Dermis blood vessel endothelial cell (primary cell): Measurements from ENCODE around the gene TVP23A. TPM values are rescaled to one million over a fixed set of nuclear protein-coding genes. Genes with fewer than 3 reads are reported as not detected.
"Not testable (repeated sequence)": the region's sequence is repeated elsewhere in the genome, so short reads cannot be mapped to it uniquely, and the experiment has no call there.

ENCODE experiments used
- DNase-seq: peaks from one replicate; pipeline ENCODE4 v3.0.0; 2010
- total RNA-seq: library from RNA; depleted of rRNA; stranded (reverse); fragments of >200 nt; gene quantifications from 2 replicates; pipeline ENCODE4 v1.2.3, GENCODE V29; 2014

TVP23A gene
- total RNA-seq, 1 donor from 2014 or later = not detected

DNA sequence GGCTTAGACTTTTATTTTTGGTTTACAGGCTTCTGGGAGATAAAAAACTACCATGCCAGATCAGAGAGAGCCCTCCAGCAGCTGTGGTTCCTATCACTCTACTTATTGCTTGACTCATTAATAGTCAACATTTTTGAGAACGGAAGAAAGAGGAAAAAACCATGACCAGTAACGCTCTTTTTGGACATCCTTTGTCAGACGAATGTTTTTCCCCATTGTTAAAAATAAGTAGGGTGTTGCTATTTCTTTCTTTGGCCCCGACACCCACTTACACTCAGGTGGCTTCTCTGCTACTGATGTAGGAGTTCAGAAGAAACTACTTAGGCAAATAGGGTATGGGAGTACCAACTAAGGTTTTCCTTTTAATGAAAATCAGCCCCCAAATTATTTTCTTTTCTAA, 27.5 kb downstream of the TVP23A start:
- DNase-seq = no peak

DNA sequence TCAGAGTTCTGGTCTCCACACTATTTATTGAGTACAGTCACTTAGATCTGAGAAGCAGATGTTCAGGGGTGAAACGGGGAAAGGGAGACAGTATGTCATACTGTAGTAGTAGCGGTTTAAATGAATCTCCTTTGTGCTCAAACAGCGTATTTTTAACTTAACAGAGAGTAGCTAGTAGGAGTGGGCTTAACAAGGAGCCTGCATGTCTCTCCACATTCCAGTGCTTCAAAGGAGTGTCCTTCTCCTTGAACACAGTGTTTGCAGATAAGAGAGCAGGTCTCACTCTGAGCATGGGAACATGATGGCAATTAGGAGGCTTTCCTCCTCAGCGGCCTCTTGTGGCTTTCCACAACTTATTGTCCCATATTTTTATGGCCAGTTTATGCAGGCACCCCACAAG, 30.0 kb downstream of the TVP23A start:
- DNase-seq = not testable (repeated sequence)

GRCh38 chr16:10787304-10787703, 31.3 kb downstream of the TVP23A start:
- DNase-seq = no peak

DNA sequence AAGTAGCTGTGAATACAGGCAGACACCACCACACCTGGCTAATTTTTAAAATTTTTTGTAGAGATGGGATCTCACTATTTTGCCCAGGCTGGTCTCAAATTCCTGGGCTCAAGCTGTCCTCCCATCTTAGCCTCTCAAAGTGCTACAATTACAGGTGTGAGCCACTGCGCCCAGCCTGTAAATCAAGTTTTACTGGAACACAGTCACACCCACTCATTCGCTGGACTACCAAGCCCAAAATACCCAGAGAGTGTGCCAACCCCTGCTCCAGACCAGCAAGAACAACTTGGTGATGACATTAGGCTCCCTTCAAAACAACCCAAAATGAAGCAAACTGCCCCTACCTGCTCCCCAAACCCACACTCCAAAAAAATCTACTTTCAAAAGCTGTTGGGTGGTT, 36.0 kb downstream of the TVP23A start:
- DNase-seq = no peak

GRCh38 chr16:10780628-10781027, 38.0 kb downstream of the TVP23A start:
- DNase-seq = no peak

DNA sequence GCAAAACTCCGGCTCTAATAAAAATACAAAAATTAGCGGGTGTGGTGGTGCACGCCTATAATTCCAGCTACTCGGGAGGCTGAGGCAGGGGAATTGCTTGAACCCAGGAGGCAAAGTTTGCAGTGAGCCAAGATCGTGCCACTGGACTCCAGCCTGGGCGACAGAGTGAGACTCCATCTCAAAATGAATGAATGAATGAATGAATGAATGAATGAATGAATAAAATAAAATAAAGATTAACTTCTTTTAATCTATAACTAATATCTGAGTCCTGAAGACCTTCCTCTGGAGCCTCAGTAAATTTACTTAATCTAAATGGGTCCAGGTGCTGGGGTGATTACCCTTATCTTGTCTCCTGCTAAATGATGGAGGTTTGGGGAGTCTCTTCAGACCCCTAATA, 38.7 kb downstream of the TVP23A start:
- not testable (repeated sequence) for DNase-seq

DNA sequence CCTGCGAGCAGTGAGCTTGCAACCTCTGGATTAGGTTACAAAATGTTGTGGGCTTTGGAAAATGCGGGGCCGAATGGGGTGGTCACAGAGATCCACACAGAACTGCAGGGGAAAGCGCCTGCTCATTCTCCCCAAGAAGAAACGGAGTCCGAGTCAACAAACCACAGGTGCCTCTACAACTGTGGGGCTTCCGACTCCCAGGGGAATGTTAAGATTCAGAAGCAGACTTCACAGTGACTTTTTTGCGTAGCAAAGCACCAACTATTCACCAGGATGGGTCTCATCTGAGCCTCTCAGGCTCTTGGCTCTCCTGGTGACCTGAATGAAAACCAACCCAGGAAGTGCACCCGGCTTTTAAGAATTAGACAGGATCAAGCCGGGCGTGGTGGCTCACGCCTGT, 41.2 kb downstream of the TVP23A start:
- DNase-seq = no peak

DNA sequence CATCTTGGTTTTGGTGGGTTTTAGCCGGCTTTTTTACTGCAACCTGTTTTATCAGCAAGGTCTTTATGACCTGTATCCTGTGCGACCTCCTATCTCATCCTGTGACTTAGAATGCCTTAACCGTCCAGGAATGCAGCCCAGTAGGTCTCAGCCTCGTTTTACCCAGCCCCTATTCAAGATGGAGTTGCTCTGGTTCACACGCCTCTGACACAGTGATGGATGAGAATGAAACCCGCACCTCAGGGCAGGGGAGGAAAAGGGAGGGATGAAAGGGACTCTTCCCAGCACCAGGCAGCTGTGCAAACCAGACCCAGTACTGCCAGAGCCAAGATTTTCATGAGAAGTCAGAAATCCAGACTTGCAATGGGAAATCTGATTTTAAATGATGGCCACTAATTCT, 41.7 kb downstream of the TVP23A start:
- DNase-seq = not testable (repeated sequence)

GRCh38 chr16:10776280-10776679, 42.3 kb downstream of the TVP23A start:
- no peak for DNase-seq

DNA sequence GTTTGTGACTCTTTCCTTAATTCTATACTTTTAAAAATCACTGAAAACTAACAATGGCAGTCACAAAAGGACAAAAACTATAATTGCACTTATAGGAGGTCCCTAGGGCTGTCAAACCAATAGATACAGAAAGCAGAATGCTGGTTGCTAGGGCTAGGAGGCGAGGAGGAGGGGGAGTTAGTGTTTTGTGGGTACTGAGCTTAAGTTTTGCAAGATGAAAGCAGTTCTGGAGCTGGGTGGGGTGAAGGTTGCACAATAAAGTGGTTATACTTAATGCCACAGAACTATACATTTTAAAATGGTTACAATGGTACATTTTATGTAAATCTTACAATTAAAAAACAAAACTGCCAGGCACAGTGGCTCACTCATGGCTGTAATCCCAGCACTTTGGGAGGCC, 47.7 kb downstream of the TVP23A start:
- DNase-seq = no peak

- DNase-seq = no peak
Measured at GRCh38 chr16:10769381-10769780, 49.2 kb downstream of the TVP23A start.

GRCh38 chr16:10767127-10767526, 51.5 kb downstream of the TVP23A start:
- DNase-seq = no peak

- DNase-seq = no peak
Measured at GRCh38 chr16:10765772-10766171, 52.8 kb downstream of the TVP23A start.

- DNase-seq = no peak
Measured at GRCh38 chr16:10763456-10763855, 55.1 kb downstream of the TVP23A start.

DNA sequence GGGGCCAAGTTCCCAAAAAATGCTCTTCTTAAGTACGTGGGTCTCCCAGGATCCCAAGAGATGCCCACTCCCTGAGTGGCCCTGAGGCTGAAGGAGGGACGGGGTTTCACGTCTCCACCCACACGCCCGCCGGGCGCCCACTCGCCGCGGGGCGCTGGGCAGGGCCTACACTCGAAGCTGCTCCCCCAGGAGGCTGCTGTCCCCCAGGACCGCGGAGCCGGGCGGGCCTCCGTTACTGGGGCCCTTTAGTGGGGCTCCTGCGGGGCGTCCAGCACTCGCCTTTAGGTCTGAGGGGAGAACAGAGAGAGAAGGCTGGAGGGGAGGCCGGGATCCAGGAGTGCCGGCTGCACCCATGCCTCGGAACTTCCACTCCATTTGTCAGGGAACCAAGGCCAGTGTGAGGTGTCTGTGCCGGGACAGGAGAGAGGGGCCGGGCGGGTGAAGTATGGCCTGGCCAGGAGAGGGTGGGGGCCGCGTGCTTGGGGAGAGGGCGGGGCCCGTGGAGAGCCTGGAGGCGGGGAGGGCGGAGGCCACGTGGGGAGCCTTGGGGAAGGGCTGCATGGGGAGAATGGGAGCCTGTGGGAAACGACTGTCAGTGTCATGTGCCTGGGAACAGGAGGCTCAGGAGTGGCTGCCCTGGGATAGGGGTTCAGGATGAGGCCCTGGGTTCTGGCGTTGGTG, 56.1 kb downstream of the TVP23A start:
- no peak for DNase-seq

GRCh38 chr16:10761373-10761772, 57.2 kb downstream of the TVP23A start:
- no peak for DNase-seq

- DNase-seq = no peak
Measured at GRCh38 chr16:10760858-10761257, 57.7 kb downstream of the TVP23A start.

DNA sequence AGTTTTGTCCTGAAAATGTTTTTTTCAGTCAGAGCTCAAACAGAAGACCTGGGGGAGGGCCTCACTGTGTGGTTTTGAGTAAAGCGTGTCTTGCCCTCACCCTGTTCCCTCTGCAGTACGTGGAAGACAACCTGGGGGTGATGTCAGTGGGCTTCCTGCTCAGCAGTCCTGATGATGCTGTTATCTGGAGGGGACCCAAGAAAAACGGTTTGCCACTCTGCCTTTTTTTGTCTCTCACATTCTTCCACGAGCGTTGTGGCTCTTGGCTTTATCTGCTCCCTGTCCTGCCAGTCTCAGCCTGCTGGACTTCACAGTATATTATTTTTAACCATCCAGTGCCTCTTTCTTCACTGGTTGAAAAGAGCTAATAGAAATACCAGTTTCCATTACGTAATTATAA, 62.0 kb downstream of the TVP23A start:
- DNase-seq = no peak

DNA sequence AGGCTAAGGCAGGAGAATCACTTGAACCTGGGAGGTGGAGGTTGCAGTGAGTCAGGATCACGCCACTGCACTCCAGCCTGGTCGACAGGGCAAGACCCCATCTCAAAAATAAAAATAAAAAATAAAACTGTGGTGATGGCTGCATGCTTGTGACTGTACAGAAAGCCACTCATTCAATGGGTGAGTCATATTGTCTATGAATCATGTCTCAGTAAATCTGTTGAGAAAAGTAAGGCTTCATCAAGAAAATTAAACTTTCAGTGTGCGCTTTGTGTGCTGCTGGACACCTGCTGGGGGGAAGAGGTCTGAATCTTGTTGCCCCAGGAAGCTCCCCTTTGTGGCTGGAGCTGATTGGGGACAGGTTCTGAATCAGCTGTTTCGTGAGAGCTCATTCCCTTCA, 63.7 kb downstream of the TVP23A start:
- DNase-seq = peak; percentile 50

DNA sequence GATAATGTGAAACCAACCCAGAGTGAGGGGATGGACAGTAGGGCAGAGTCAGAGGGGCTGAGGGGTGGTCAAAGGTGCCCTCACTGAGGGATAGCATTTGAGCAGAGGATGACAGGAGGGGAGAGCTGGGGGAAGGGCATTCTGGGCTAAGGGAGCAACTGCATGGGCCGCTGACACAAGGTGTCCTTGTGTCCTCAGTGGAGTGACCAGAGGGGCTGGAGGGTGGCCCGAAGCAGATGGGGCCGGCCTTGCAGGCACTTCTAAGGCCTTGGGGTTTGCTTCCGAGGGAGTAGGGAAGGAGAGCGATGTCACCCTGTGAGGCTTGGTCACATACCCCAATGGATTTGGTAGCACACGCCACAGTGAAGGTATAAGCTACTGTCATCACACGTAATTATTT, 64.9 kb downstream of the TVP23A start:
- no peak for DNase-seq

DNA sequence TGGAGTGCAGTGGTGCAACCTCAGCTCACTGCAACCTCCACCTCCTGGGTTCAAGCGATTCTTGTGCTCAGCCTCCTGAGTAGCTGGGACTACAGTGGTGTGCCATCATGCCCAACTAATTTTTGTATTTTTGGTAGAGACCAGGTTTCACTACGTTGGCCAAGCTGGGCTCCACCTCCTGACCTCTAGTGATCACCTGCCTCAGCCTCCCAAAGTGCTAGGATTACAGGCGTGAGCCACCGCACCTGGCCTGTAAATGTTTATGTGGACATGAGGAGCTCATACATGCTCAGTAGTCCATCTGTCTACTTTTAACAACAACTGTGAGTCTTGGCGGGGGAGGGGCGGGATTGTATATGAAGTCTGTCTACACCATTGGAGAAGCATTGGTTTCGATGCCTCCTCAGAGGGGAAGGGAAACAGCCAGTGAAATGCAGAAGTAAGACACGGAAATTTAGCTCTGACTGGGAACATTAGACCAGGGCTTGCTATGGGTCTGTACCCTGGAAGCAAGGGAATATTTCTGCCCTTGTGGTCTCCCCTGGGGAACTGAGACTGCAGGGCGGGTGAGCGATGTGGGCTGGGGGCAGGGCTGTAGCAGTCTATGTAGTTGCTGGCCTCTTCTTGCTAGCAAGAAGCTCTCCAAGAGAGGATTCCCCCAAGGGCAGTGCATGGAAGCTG, 65.6 kb downstream of the TVP23A start:
- no peak for DNase-seq

GRCh38 chr16:10751291-10751697, 67.3 kb downstream of the TVP23A start:
- no peak for DNase-seq

DNA sequence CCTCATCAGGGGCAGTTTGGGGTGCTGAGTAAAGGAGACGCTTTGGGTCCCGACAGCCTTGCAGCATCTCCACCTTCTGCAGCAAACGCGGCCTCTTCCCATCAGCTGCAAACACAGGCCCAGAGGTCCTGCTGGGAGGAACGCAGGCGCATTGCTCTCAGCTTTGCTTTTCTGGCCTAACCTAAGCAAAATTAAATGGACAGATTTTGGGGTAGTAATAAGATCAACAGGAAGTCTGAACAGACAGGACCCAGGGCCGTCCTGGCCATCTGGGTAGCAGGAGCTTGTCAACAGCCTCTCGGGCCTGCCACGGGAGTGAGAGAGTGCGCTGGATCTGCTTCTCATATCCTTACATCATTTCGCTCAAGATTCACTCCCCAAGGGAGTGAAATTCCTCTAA, 67.8 kb downstream of the TVP23A start:
- no peak for DNase-seq

DNA sequence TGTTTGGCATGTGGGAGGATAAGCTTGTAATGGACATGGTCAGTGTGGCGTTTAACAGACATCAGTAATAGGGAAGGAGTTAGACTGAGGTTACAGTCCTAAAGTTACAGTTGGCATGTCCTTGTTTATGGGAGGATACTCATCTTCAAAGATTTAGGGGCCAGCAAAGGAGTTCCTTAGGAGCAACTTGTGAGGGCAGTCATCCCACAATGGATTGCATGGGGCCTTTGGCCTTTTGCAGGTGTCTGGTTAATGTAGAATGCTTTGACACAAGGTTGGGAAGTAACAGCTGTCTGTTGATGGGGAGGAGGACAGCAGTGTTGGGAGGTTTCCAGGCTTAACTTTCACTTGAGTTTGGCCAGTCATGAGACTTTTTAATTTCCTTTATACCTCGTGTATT, 72.8 kb downstream of the TVP23A start:
- no peak for DNase-seq
